Mammary microvascular endothelial cell (primary cell): ENCODE measurements around the gene ZNF180. TPM values are rescaled to one million over a fixed set of nuclear protein-coding genes. Genes with fewer than 3 reads are reported as not detected.

Experiments
- total RNA-seq: library from RNA; depleted of rRNA; stranded (reverse); fragments of >200 nt; gene quantifications from 2 replicates; pipeline ENCODE4 v1.2.3, GENCODE V29; 2015

Gene ZNF180
- total RNA-seq, result 5.4 and 8.2 TPM in 2 replicates

GRCh38 chr19:44499962-44500949 lies at the start of gene ZNF180:
Gene ZNF180, minus strand, starts transcription at chr19:44500522. Its CDS starts 3,188 bp downstream, at chr19:44497334.

GRCh38 chr19:44529536-44529935 lies 29.2 kb upstream of the ZNF180 start, which contains the start of gene CEACAM20:
Gene CEACAM20, minus strand, starts transcription at chr19:44529675. Its CDS starts 166 bp downstream, at chr19:44529509.

GRCh38 chr19:44447916-44448674 lies 52.2 kb downstream of the ZNF180 start, which contains the start of gene ZNF229:
Gene ZNF229, minus strand, starts transcription at chr19:44448472. Its CDS starts 5,625 bp downstream, at chr19:44442847.

Other genes starting within 250 kb of the ZNF180 start
- gene ZNF233, start 240.6 kb downstream of the ZNF180 start, total RNA-seq, result 0.13 and 1.0 TPM in 2 replicates
- 0.47 and 0.69 TPM in 2 replicates for gene ZNF235, start 195.5 kb downstream of the ZNF180 start, total RNA-seq
- gene ZNF112, start 143.8 kb downstream of the ZNF180 start, total RNA-seq, result 2.1 and 2.4 TPM in 2 replicates
- gene ZNF285, start 98.9 kb downstream of the ZNF180 start, total RNA-seq, result 1.8 and 2.4 TPM in 2 replicates
- 2.4 and 2.8 TPM in 2 replicates for gene ZNF229, start 52.0 kb downstream of the ZNF180 start, total RNA-seq
- gene CEACAM20, start 29.2 kb upstream of the ZNF180 start, total RNA-seq, result not detected in 2 replicates
- gene IGSF23, start 113.0 kb upstream of the ZNF180 start, total RNA-seq, result 1.2 and 1.3 TPM in 2 replicates
- gene PVR, start 143.4 kb upstream of the ZNF180 start, total RNA-seq, result 270 and 307 TPM in 2 replicates
- 3.9 and 5.1 TPM in 2 replicates for gene CEACAM19, start 171.0 kb upstream of the ZNF180 start, total RNA-seq
- not detected in 2 replicates for gene CEACAM16, start 198.6 kb upstream of the ZNF180 start, total RNA-seq
- gene BCL3, start 248.2 kb upstream of the ZNF180 start, total RNA-seq, result 23.0 and 27.9 TPM in 2 replicates